Measurements from ENCODE around the gene TMEM11.

The TMEM11 gene

DNA sequence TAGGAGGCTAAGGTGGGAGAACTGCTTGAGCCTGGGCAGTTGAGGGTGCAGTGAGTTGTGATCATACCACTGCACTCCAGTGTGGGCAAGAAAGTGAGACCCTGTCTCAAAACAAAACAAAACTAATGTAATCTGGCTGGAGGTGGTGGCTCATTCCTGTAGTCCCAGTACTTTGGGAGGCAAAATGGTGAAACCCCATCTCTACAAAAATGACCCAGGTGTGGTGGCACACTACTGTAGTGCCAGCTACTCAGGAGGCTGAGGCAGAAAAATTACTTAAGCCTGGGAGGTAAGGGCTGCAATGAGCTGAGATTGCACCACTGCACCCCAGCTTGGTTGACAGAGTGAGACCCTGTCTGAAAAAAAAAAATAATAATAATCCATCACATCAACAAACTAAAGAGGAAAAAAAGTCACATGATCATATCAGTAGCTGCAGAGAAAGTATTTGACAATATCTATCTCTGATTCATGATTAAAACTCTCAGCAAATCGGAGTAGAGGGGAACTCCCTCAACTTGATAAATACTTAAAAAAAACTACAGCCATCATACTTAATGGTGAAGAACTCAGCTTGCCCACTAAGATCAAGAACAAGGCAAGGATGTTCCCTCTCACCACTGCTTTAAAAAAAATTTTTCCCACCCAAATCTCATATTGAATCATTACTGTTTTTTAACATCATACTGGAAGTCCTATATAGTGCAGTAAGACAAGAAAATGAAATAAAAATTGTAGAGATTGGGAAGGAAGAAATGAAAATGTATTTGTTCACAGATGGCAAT, 56.2 kb downstream of the TMEM11 start:
- TF ChIP-seq ZNF274 (IDR thresholded peaks at IDR 0.05; ENCODE audit: low read depth, low read length): no peak
- H3K4me3 ChIP-seq (ENCODE audit: low read length): no peak overlapping the region

DNA sequence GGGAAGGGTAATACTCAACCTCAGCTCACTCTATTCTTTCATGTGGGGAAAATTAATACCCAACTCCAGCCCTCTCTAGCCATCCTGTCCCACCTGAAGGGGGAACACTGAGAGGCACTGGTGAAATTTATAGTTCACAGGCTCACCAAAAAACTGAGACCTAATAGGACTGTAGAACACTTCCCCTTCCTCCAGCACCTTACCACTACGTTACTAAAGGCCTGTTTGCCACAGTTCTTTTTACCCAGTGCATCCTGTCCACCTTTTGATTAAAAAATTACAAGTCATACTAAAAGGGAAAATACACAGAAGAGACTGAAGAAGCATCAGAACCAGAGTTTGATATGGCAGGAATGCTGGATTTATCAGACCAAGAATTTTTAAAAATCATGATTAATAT, 61.2 kb downstream of the TMEM11 start:
- H3K4me3 ChIP-seq (ENCODE audit: low read length): no peak overlapping the region
- no peak for TF ChIP-seq ZNF274 (IDR thresholded peaks at IDR 0.05; ENCODE audit: low read depth, low read length)

DNA sequence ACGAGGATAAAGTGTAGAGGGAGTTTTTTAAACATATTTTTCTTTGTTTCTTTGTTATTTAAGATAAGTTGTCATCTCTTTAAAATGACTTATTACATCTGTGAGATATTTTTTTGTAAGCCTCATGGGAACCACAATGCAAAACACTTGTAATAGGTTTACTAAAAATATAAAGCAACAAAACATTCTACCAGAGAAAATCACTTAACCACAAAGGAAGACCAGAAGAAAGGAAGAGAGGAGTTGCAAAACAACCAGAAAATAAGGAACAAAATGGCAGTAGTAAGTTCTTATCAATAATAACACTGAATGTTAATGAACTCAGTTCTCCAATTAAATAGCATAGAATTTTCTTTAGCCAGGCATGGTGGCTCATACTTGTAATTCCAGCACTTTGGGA, 64.3 kb downstream of the TMEM11 start:
- H3K4me3 ChIP-seq (ENCODE audit: low read length): no peak overlapping the region
- no peak for TF ChIP-seq ZNF274 (IDR thresholded peaks at IDR 0.05; ENCODE audit: low read depth, low read length)
